Mammary epithelial cell (primary cell): Measurements from ENCODE around the gene GALNT2.

Experiments used
- CTCF ChIP-seq, 2 donors: IDR thresholded peaks in 1 of 2; conservative IDR thresholded peaks in 1 of 2; 2 replicates each; pipeline ENCODE4 v1.5.1; 2011 to 2012; ENCODE audit warnings: inconsistent platforms in 2 of 2, low read length in 2 of 2, mild to moderate bottlenecking in 2 of 2, control low read depth in 1 of 2, low read depth in 1 of 2; ENCODE audit not compliant: insufficient read depth in 1 of 2; ENCODE audit errors: extremely low read depth in 1 of 2
- EZH2 ChIP-seq: IDR thresholded peaks from 2 replicates; pipeline ENCODE4 v1.6.1; 2012; ENCODE audit warnings: low read length, inconsistent platforms, borderline replicate concordance

GRCh38 chr1:230301822-230302221 lies 234.8 kb downstream of the GALNT2 start:
- no peak for TF ChIP-seq CTCF (conservative IDR thresholded peaks at IDR 0.05 in 1 of 2, IDR thresholded peaks at IDR 0.05 in 1 of 2; ENCODE audit: extremely low read depth in 1 of 2, insufficient read depth in 1 of 2, low read depth in 1 of 2, low read length in 2 of 2)
- no peak for TF ChIP-seq EZH2
